Skin of body (tissue), 2 donors: ENCODE data around the gene KHDC1. TPM values are rescaled to one million over a fixed set of nuclear protein-coding genes. Genes with fewer than 3 reads are reported as not detected.
A peak's percentile ranks its signal among the peaks of the same experiment; 100 is the strongest.
"Not testable (repeated sequence)": the region's sequence is repeated elsewhere in the genome, so short reads cannot be mapped to it uniquely, and the experiment has no call there.

Experiments used
- DNase-seq: peaks from one replicate; lab custom pipeline; 2025; lab: John Stamatoyannopoulos, UW
- total RNA-seq: library from RNA; depleted of rRNA; stranded (reverse); fragments of >200 nt; gene quantifications from one replicate; pipeline ENCODE4 v1.2.3, GENCODE V29; 2014

Gene KHDC1
- 1.2 TPM for total RNA-seq

GRCh38 chr6:73262671-73263569 lies at the start of gene KHDC1:
KHDC1 (minus strand) TSS chr6:73263196; CDS start chr6:73242517, 20,679 bp downstream.
- DNase-seq = peak; percentile 62

GRCh38 chr6:73310503-73310845 lies 47.5 kb upstream of the KHDC1 start:
- DNase-seq = not testable (repeated sequence)

GRCh38 chr6:73309785-73310502 lies 46.9 kb upstream of the KHDC1 start:
- DNase-seq = no peak

GRCh38 chr6:73309535-73309784 lies 46.5 kb upstream of the KHDC1 start:
- peak; percentile 47 for DNase-seq

- no peak for DNase-seq
Observed at GRCh38 chr6:73308712-73309534, 45.9 kb upstream of the KHDC1 start.

GRCh38 chr6:73303773-73304172 lies 40.8 kb upstream of the KHDC1 start:
- DNase-seq = not testable (repeated sequence)

- no peak for DNase-seq
Observed at GRCh38 chr6:73302339-73302738, 39.3 kb upstream of the KHDC1 start.

- no peak for DNase-seq
Observed at GRCh38 chr6:73299151-73299971, 36.4 kb upstream of the KHDC1 start.

- DNase-seq = no peak
Observed at GRCh38 chr6:73293331-73293730, 30.3 kb upstream of the KHDC1 start.

- DNase-seq = no peak
Observed at GRCh38 chr6:73290435-73290834, 27.4 kb upstream of the KHDC1 start.

GRCh38 chr6:73286752-73287151 lies 23.8 kb upstream of the KHDC1 start:
- no peak for DNase-seq

GRCh38 chr6:73285674-73286283 lies 22.8 kb upstream of the KHDC1 start:
- no peak for DNase-seq

GRCh38 chr6:73282871-73283270 lies 19.9 kb upstream of the KHDC1 start:
- DNase-seq = no peak

GRCh38 chr6:73281684-73282083 lies 18.7 kb upstream of the KHDC1 start:
- not testable (repeated sequence) for DNase-seq

- DNase-seq = not testable (repeated sequence)
Observed at GRCh38 chr6:73269296-73269695, 6.3 kb upstream of the KHDC1 start.

GRCh38 chr6:73268896-73269295 lies 5.9 kb upstream of the KHDC1 start:
- not testable (repeated sequence) for DNase-seq

GRCh38 chr6:73264446-73264845 lies 1.4 kb upstream of the KHDC1 start:
- no peak for DNase-seq

- DNase-seq = no peak
Observed at GRCh38 chr6:73263570-73263909, 544 bp upstream of the KHDC1 start.

GRCh38 chr6:73258721-73259120 lies 4.3 kb downstream of the KHDC1 start:
- DNase-seq = no peak

GRCh38 chr6:73254323-73254722 lies 8.7 kb downstream of the KHDC1 start:
- DNase-seq = not testable (repeated sequence)

GRCh38 chr6:73252703-73253102 lies 10.3 kb downstream of the KHDC1 start:
- no peak for DNase-seq
